OCI-LY1 (cell line): ENCODE data around the gene TMEM175.

Experiments used
- H2AFZ ChIP-seq: fragments of 200-600 bp; sonication (generic), shearing (Covaris generic); 2 replicates; pipeline ENCODE4 v1.6.0; 2014; ENCODE audit warnings: antibody characterized with exemption, mild to moderate bottlenecking, low read length
- H3F3A ChIP-seq: fragments of 200-600 bp; sonication (generic), shearing (Covaris generic); 2 replicates; pipeline ENCODE4 v1.6.0; 2014; ENCODE audit warnings: mild to moderate bottlenecking, antibody characterized with exemption, low read length, moderate library complexity; ENCODE audit not compliant: insufficient read depth
- H3K27ac ChIP-seq: fragments of 200-600 bp; sonication (generic); 2 replicates; pipeline ENCODE4 v1.5.1; 2014; ENCODE audit warnings: low read length, mixed run types, mild to moderate bottlenecking, low read depth; ENCODE audit not compliant: poor library complexity, severe bottlenecking
- H3K27me3 ChIP-seq: fragments of 200-600 bp; sonication (generic); 2 replicates; pipeline ENCODE4 v1.6.0; 2014; ENCODE audit warnings: antibody characterized with exemption, mild to moderate bottlenecking, low read length, moderate library complexity; ENCODE audit not compliant: insufficient read depth
- H3K36me3 ChIP-seq: fragments of 200-600 bp; sonication (generic); 2 replicates; pipeline ENCODE4 v1.6.1; 2014; ENCODE audit warnings: mild to moderate bottlenecking, antibody characterized with exemption, low read length, moderate library complexity, mixed read lengths; ENCODE audit not compliant: insufficient read depth
- H3K4me1 ChIP-seq: fragments of 200-600 bp; sonication (generic); 2 replicates; pipeline ENCODE4 v1.5.1; 2014; ENCODE audit warnings: mild to moderate bottlenecking, low read length, moderate library complexity; ENCODE audit not compliant: insufficient read depth, severe bottlenecking
- H3K4me2 ChIP-seq: fragments of 200-600 bp; sonication (generic), shearing (Covaris generic); 2 replicates; pipeline ENCODE4 v1.6.1; 2014; ENCODE audit warnings: low read length
- H3K4me3 ChIP-seq: fragments of 200-600 bp; sonication (generic); 2 replicates; pipeline ENCODE4 v1.5.1; 2014; ENCODE audit warnings: low read length, low read depth, mild to moderate bottlenecking, mixed read lengths; ENCODE audit not compliant: poor library complexity, severe bottlenecking
- H3K79me2 ChIP-seq: fragments of 200-600 bp; shearing (Covaris generic); 2 replicates; pipeline ENCODE4 v1.6.1; 2016; ENCODE audit warnings: mixed run types, low read length, mixed read lengths; ENCODE audit not compliant: insufficient read depth
- H3K9ac ChIP-seq: fragments of 200-600 bp; sonication (generic), shearing (Covaris generic); 2 replicates; pipeline ENCODE4 v1.6.1; 2014; ENCODE audit warnings: mild to moderate bottlenecking, low read length, mixed read lengths
- H3K9me2 ChIP-seq: fragments of 200-600 bp; sonication (generic), shearing (Covaris generic); 2 replicates; pipeline ENCODE4 v1.6.1; 2014; ENCODE audit warnings: low read depth, mild to moderate bottlenecking, low read length, mixed read lengths
- H3K9me3 ChIP-seq: fragments of 200-600 bp; shearing (Covaris generic); 2 replicates; pipeline ENCODE4 v1.6.1; 2014; ENCODE audit warnings: low read length, mixed read lengths
- H4K20me1 ChIP-seq: fragments of 200-600 bp; sonication (generic), shearing (Covaris generic); 2 replicates; pipeline ENCODE4 v1.6.0; 2016; ENCODE audit warnings: mild to moderate bottlenecking, low read length; ENCODE audit not compliant: insufficient read depth
- EZH2 ChIP-seq: fragments of 200-600 bp; sonication (generic), shearing (Covaris generic); IDR thresholded peaks from 2 replicates; pipeline ENCODE4 v1.8.0; 2017; ENCODE audit warnings: borderline replicate concordance, mixed run types, mild to moderate bottlenecking, antibody characterized with exemption, low read length, moderate library complexity, mixed read lengths
- TF ChIP-seq, protein P1 (sequence below): fragments of 200-600 bp; sonication (generic), shearing (Covaris generic); IDR thresholded peaks from 2 replicates; pipeline ENCODE4 v1.5.1; 2017; ENCODE audit warnings: mild to moderate bottlenecking, antibody characterized with exemption, low read length, moderate library complexity, mixed read lengths

Gene TMEM175

DNA sequence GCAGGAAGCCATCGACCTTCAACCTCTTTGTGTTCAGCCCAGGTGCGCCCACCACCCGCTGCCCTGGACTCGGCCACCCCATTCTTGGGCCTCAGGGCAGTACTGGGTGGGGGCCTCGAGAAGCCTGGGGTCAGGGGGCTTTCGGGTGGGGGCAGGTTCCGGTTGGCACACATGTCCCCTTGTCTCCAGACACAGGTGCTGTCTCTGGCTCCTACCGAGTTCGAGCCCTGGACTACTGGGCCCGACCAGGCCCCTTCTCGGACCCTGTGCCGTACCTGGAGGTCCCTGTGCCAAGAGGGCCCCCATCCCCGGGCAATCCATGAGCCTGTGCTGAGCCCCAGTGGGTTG lies 71.8 kb downstream of the TMEM175 start:
- H3K27me3 ChIP-seq: no peaks in the 10 kb centered on the region

DNA sequence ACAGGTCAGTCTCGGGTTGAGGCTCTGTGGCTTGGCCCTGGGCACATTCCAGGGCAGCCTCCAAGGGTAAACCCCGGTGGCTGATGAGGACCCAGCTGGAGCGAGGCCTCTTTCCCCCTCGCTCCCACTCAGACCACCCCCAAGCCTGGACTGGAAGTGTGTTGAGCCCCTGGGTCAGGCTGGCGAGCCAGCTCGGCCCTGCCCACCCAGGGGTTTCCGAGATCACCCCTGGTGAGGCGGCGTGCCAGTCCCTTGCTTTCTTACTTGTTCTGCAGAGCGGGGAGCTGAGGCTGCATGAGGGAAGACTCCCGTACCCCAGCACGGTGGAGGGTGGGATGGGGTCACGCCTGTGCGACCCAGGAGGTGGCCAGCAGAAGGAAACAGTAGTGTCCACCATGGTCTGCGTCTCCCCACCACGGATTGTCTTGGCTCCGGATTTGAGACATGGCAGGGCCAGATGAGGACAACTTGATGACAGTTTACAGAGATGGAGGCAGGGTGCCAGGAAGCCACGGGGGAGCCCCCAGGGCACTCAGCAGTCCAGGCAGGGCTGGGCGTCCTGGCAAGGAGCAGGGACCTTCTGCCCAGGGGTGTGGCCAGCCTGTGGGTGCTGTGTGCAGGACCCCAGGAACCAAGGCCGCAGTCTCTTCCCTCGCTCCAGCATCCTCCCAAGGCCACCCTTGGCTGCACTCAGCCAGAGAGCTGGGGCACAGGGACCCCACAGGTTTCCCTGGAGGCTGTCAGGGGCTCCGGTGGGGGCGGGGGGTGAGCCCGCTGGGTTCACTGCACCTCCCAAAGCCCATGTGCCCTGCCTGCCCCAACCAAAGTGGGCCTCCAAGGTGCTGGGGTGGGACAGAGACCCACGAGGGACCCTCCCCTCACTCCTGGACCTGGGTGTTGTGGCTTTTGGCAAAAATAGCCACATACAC lies 72.6 kb downstream of the TMEM175 start:
- Histone ChIP-seq H3K4me3 (no peak overlapping the region), H4K20me1 (no peaks in the 10 kb centered on the region), H3K9me3 (no peaks in the 10 kb centered on the region), H3K79me2 (no peaks in the 10 kb centered on the region), H3F3A (no peaks in the 10 kb centered on the region), H3K36me3 (no peaks in the 10 kb centered on the region), H3K4me2 (no peak overlapping the region), H3K9ac (no peak overlapping the region), H3K9me2 (no peaks in the 10 kb centered on the region), H3K27me3 (no peaks in the 10 kb centered on the region), H2AFZ (no peak overlapping the region), H3K27ac (no peak overlapping the region), H3K4me1 (peaks cover 7% of the 10 kb centered on the region)
- no peak for TF ChIP-seq EZH2
- TF ChIP-seq, protein P1, sequence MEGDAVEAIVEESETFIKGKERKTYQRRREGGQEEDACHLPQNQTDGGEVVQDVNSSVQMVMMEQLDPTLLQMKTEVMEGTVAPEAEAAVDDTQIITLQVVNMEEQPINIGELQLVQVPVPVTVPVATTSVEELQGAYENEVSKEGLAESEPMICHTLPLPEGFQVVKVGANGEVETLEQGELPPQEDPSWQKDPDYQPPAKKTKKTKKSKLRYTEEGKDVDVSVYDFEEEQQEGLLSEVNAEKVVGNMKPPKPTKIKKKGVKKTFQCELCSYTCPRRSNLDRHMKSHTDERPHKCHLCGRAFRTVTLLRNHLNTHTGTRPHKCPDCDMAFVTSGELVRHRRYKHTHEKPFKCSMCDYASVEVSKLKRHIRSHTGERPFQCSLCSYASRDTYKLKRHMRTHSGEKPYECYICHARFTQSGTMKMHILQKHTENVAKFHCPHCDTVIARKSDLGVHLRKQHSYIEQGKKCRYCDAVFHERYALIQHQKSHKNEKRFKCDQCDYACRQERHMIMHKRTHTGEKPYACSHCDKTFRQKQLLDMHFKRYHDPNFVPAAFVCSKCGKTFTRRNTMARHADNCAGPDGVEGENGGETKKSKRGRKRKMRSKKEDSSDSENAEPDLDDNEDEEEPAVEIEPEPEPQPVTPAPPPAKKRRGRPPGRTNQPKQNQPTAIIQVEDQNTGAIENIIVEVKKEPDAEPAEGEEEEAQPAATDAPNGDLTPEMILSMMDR: no peak

More for the DNA sequence above, 71.8 kb downstream of the TMEM175 start:
- Histone ChIP-seq H3K36me3 (no peaks in the 10 kb centered on the region), H4K20me1 (no peaks in the 10 kb centered on the region), H3K79me2 (no peaks in the 10 kb centered on the region), H3K4me3 (no peak overlapping the region), H3K4me1 (peaks cover 5% of the 10 kb centered on the region), H3K9me2 (no peaks in the 10 kb centered on the region), H3K27ac (no peak overlapping the region), H3K9ac (no peak overlapping the region), H2AFZ (no peak overlapping the region), H3K4me2 (no peak overlapping the region), H3K9me3 (no peaks in the 10 kb centered on the region), H3F3A (no peaks in the 10 kb centered on the region)
- TF ChIP-seq, protein P1: no peak
- TF ChIP-seq EZH2: no peak

DNA sequence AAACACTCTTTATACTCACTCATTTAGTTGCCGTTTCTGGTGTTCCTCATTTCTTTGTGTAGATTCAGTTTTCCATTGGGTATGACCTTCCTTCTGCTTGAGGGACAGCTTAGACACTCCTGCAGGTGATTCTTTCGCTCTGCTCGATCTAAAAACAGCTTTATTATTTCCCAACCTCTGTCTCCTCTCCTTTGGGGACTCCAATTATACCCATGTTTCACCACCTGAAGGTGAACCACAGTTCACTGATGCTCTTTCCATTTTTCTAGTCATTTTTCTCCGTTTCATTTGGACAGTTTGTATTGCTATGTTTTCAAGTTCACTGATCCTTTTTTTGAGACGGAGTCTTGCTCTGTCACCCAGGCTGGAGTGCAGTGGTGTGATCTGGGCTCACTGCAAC lies 74.6 kb downstream of the TMEM175 start:
- no peak overlapping the region for H3K9ac ChIP-seq
- TF ChIP-seq, protein P1: no peak
- TF ChIP-seq EZH2: no peak
- no peaks in the 10 kb centered on the region for H3K9me3 ChIP-seq
- H3K4me1 ChIP-seq: peaks cover 12% of the 10 kb centered on the region
- H3K79me2 ChIP-seq: no peaks in the 10 kb centered on the region
- no peak overlapping the region for H3K4me3 ChIP-seq
- H3K4me2 ChIP-seq: no peak overlapping the region
- H4K20me1 ChIP-seq: no peaks in the 10 kb centered on the region
- H3K27me3 ChIP-seq: no peaks in the 10 kb centered on the region
- no peaks in the 10 kb centered on the region for H3K9me2 ChIP-seq
- H3K36me3 ChIP-seq: no peaks in the 10 kb centered on the region
- no peak overlapping the region for H2AFZ ChIP-seq
- H3F3A ChIP-seq: no peaks in the 10 kb centered on the region
- H3K27ac ChIP-seq: no peak overlapping the region
